H1 (cell line): Measurements from ENCODE around the gene APOBEC3C. TPM values are rescaled to one million over a fixed set of nuclear protein-coding genes. Genes with fewer than 3 reads are reported as not detected.

Experiments used
- CTCF ChIA-PET: fragments of 300-600 bp; sonication (Branson Sonifier 250); formaldehyde crosslinking; loops from one replicate; lab custom pipeline; 2021; ENCODE audit not compliant: partially characterized antibody; lab: Charles Lee
- POLR2A ChIA-PET: fragments of 300-600 bp; sonication (Branson Sonifier 250); formaldehyde crosslinking; loops from one replicate; lab custom pipeline; 2021; ENCODE audit warnings: inconsistent platforms; ENCODE audit not compliant: partially characterized antibody; lab: Charles Lee
- DNase-seq, 2 experiments: peaks; one replicate each; pipeline versions ENCODE4 v3.0.0 to v3.0.0-alpha.2; 2010 to 2022; ENCODE audit warnings: low spot score in 2 of 2, low read depth in 1 of 2, mixed read lengths in 1 of 2
- FAIRE-seq: peaks from 2 replicates; lab custom pipeline; 2011; peaks lifted over from hg19 to GRCh38; lab: Jason Lieb, UNC
- H2AFZ ChIP-seq: 2 replicates; pipeline ENCODE4 v1.8.1; 2012; ENCODE audit warnings: low read length, inconsistent platforms
- H2AK5ac ChIP-seq: 2 replicates; pipeline ENCODE4 v1.6.1; 2013; ENCODE audit warnings: low read depth, low read length
- H2BK120ac ChIP-seq: replicated peaks from 2 replicates; pipeline ENCODE3; 2013; ENCODE audit warnings: low read depth, low read length, inconsistent platforms
- H2BK12ac ChIP-seq: 2 replicates; pipeline ENCODE4 v1.6.1; 2013; ENCODE audit warnings: low read depth, low read length
- H2BK15ac ChIP-seq: 2 replicates; pipeline ENCODE4 v1.6.1; 2013; ENCODE audit warnings: low read length
- H2BK20ac ChIP-seq: 2 replicates; pipeline ENCODE4 v1.6.1; 2013; ENCODE audit warnings: low read length
- H2BK5ac ChIP-seq: 2 replicates; pipeline ENCODE4 v1.6.1; 2013; ENCODE audit warnings: low read depth, low read length
- H3K14ac ChIP-seq: 2 replicates; pipeline ENCODE4 v1.6.1; 2013; ENCODE audit warnings: inconsistent platforms; ENCODE audit not compliant: insufficient read length
- H3K18ac ChIP-seq: 2 replicates; pipeline ENCODE4 v1.6.1; 2013; ENCODE audit warnings: low read length; ENCODE audit errors: extremely low read depth
- H3K23ac ChIP-seq: 2 replicates; pipeline ENCODE4 v1.6.1; 2013; ENCODE audit warnings: inconsistent platforms; ENCODE audit not compliant: insufficient read length
- H3K23me2 ChIP-seq: 2 replicates; pipeline ENCODE4 v1.6.1; 2013; ENCODE audit warnings: low read depth, low read length
- H3K27ac ChIP-seq: 2 replicates; pipeline ENCODE4 v1.6.1; 2011; ENCODE audit warnings: low read depth, low read length, inconsistent platforms
- H3K27me3 ChIP-seq, 4 experiments: replicated peaks in 1 of 4; 1 replicate in 1 of 4; 2 replicates in 3 of 4; pipeline versions ENCODE4 v1.6.1 to v1.8.1; 2011 to 2013; ENCODE audit warnings: low read length in 3 of 4, mild to moderate bottlenecking in 3 of 4, inconsistent platforms in 2 of 4, mixed read lengths in 2 of 4, moderate library complexity in 1 of 4; ENCODE audit not compliant: control insufficient read depth in 3 of 4, insufficient read depth in 3 of 4; ENCODE audit errors: extremely low read depth in 1 of 4
- H3K36me3 ChIP-seq, 4 experiments: 2 replicates each; pipeline versions ENCODE4 v1.6.1 to v1.8.1; 2011 to 2013; ENCODE audit warnings: mild to moderate bottlenecking in 4 of 4, low read length in 3 of 4, moderate library complexity in 2 of 4, control low read depth in 1 of 4, inconsistent platforms in 1 of 4; ENCODE audit not compliant: insufficient read depth in 4 of 4, control insufficient read depth in 2 of 4
- H3K4ac ChIP-seq: replicated peaks from 2 replicates; pipeline ENCODE3; 2013; ENCODE audit warnings: low read length, low read depth, mixed read lengths, inconsistent platforms; ENCODE audit not compliant: insufficient read length
- H3K4me1 ChIP-seq, 4 experiments: replicated peaks in 1 of 4; 1 replicate in 1 of 4; 2 replicates in 3 of 4; pipeline versions ENCODE4 v1.6.1 to v1.8.1; 2011 to 2013; ENCODE audit warnings: low read length in 3 of 4, inconsistent platforms in 2 of 4, mixed read lengths in 1 of 4; ENCODE audit not compliant: insufficient read depth in 4 of 4, control insufficient read depth in 3 of 4
- H3K4me2 ChIP-seq, 2 experiments: 2 replicates each; pipeline versions ENCODE4 v1.6.1 to v1.8.1; 2011 to 2013; ENCODE audit warnings: low read depth in 2 of 2, low read length in 2 of 2, control low read depth in 1 of 2, inconsistent platforms in 1 of 2, mild to moderate bottlenecking in 1 of 2; ENCODE audit not compliant: insufficient read depth in 1 of 2
- H3K4me3 ChIP-seq, 4 experiments: fragments of 200-600, 300-600 bp in 1 of 4; sonication (generic), shearing (Covaris generic), sonication (Bioruptor Twin) in 1 of 4; 2 replicates each; pipeline versions ENCODE4 v1.5.1 to v1.8.1; 2011 to 2016; ENCODE audit warnings: low read length in 4 of 4, low read depth in 3 of 4, control low read depth in 2 of 4, inconsistent platforms in 2 of 4, mild to moderate bottlenecking in 2 of 4, mixed read lengths in 1 of 4, moderate library complexity in 1 of 4; ENCODE audit not compliant: insufficient read depth in 2 of 4; ENCODE audit errors: extremely low read depth in 1 of 4
- H3K56ac ChIP-seq: replicated peaks from 2 replicates; pipeline ENCODE3; 2013; ENCODE audit warnings: low read depth, mild to moderate bottlenecking, mixed read lengths, low read length, inconsistent platforms; ENCODE audit not compliant: insufficient read length
- H3K79me1 ChIP-seq: 2 replicates; pipeline ENCODE4 v1.6.1; 2013; ENCODE audit warnings: low read depth, low read length, control low read depth
- H3K79me2 ChIP-seq, 2 experiments: 2 replicates each; pipeline versions ENCODE4 v1.6.1 to v1.8.1; 2012 to 2013; ENCODE audit warnings: low read length in 2 of 2, mild to moderate bottlenecking in 2 of 2, inconsistent platforms in 1 of 2; ENCODE audit not compliant: insufficient read depth in 2 of 2, control insufficient read depth in 1 of 2
- H3K9ac ChIP-seq, 4 experiments: replicated peaks in 1 of 4; 1 replicate in 1 of 4; 2 replicates in 3 of 4; pipeline versions ENCODE4 v1.6.1 to v1.8.1; 2011 to 2013; ENCODE audit warnings: low read depth in 3 of 4, low read length in 3 of 4, control low read depth in 2 of 4, mild to moderate bottlenecking in 2 of 4, moderate library complexity in 2 of 4, inconsistent platforms in 1 of 4; ENCODE audit errors: extremely low read depth in 1 of 4
- H3K9me3 ChIP-seq, 2 experiments: 2 replicates each; pipeline versions ENCODE4 v1.6.1 to v1.8.1; 2012 to 2013; ENCODE audit warnings: mild to moderate bottlenecking in 2 of 2, moderate library complexity in 2 of 2, control low read depth in 1 of 2, inconsistent platforms in 1 of 2, low read depth in 1 of 2, low read length in 1 of 2, mixed read lengths in 1 of 2; ENCODE audit not compliant: insufficient read depth in 2 of 2
- H4K20me1 ChIP-seq, 2 experiments: replicated peaks in 1 of 2; 2 replicates each; pipeline versions ENCODE3 to v1.8.1; 2011 to 2013; ENCODE audit warnings: inconsistent platforms in 2 of 2, low read length in 2 of 2, mild to moderate bottlenecking in 1 of 2; ENCODE audit not compliant: insufficient read depth in 2 of 2, control insufficient read depth in 1 of 2
- H4K5ac ChIP-seq: 2 replicates; pipeline ENCODE4 v1.6.1; 2013; ENCODE audit warnings: low read length, low read depth, mixed read lengths, inconsistent platforms; ENCODE audit not compliant: insufficient read length
- H4K8ac ChIP-seq: 2 replicates; pipeline ENCODE4 v1.8.0; 2013; ENCODE audit warnings: mild to moderate bottlenecking, moderate library complexity, low read length, inconsistent platforms; ENCODE audit not compliant: insufficient read depth; ENCODE audit errors: extremely low read depth
- H4K91ac ChIP-seq: replicated peaks from 2 replicates; pipeline ENCODE3; 2013; ENCODE audit warnings: low read length, mixed read lengths, inconsistent platforms; ENCODE audit not compliant: insufficient read length
- EGR1 ChIP-seq: IDR thresholded peaks from 2 replicates; pipeline ENCODE4 v1.6.1; 2011; ENCODE audit warnings: low read depth, low read length, borderline replicate concordance
- EP300 ChIP-seq, 2 experiments: IDR thresholded peaks; 1 replicate in 1 of 2; 2 replicates in 1 of 2; pipeline ENCODE4 v1.6.1; 2011 to 2012; ENCODE audit warnings: low read depth in 2 of 2, low read length in 2 of 2, mild to moderate bottlenecking in 2 of 2, borderline replicate concordance in 1 of 2, inconsistent platforms in 1 of 2, moderate library complexity in 1 of 2
- HDAC2 ChIP-seq, 2 experiments: fragments of 300-600 bp in 1 of 2; sonication (generic) in 1 of 2; IDR thresholded peaks; 2 replicates each; pipeline ENCODE4 v1.6.1; 2011 to 2012; ENCODE audit warnings: low read depth in 2 of 2, low read length in 2 of 2, mild to moderate bottlenecking in 2 of 2, moderate library complexity in 2 of 2, borderline replicate concordance in 1 of 2, inconsistent platforms in 1 of 2
- JUND ChIP-seq: IDR thresholded peaks from 2 replicates; pipeline ENCODE4 v1.6.1; 2011; ENCODE audit warnings: mild to moderate bottlenecking, improper control_type of control experiment, low read length
- NRF1 ChIP-seq: IDR thresholded peaks from 2 replicates; pipeline ENCODE4 v1.6.1; 2011; ENCODE audit warnings: mild to moderate bottlenecking, low read depth, low read length, improper control_type of control experiment
- POU5F1 ChIP-seq: IDR thresholded peaks from 2 replicates; pipeline ENCODE4 v1.6.1; 2011; ENCODE audit warnings: low read depth, mild to moderate bottlenecking, low read length, moderate library complexity
- SP2 ChIP-seq: IDR thresholded peaks from 2 replicates; pipeline ENCODE4 v1.6.1; 2012; ENCODE audit warnings: mild to moderate bottlenecking, low read length, inconsistent platforms
- TBP ChIP-seq: IDR thresholded peaks from 2 replicates; pipeline ENCODE4 v1.6.1; 2011; ENCODE audit warnings: low read depth, low read length, improper control_type of control experiment
- WGBS, 2 experiments: shearing (Covaris generic) in 1 of 2; methylation state at CpG; one replicate each; pipeline versions ENCODE4 v1.1.6 to v1.1.7; 2013 to 2015; ENCODE audit warnings: low lambda C conversion rate in 2 of 2, mixed read lengths in 2 of 2, inconsistent platforms in 1 of 2, low coverage in 1 of 2, missing lambda C conversion rate in 1 of 2; ENCODE audit not compliant: insufficient replicate concordance in 2 of 2, insufficient coverage in 1 of 2, insufficient read length in 1 of 2; ENCODE audit errors: extremely low coverage in 1 of 2, missing lambda C conversion rate in 1 of 2; 5-methylcytosine and 5-hydroxymethylcytosine counted together
- polyA plus RNA-seq, 7 experiments: library from polyadenylated mRNA; depleted of rRNA in 3 of 7; stranded (reverse) in 5 of 7; unstranded in 2 of 7; fragments of >200 nt in 5 of 7; fragments of 200-250 nt in 2 of 7; gene quantifications; 1 replicate in 5 of 7; 2 replicates in 1 of 7; 4 replicates in 1 of 7; pipeline versions ENCODE4 v1.2.1 to v1.2.3, GENCODE V29; 2011 to 2013; ENCODE audit warnings: missing spikeins in 2 of 7, mixed read lengths in 2 of 7
- total RNA-seq: library from RNA; stranded (reverse); fragmentation: NEBNext Ultra II Directional; extraction: Animal tissue kit (Norgen Biotek cat#: 25700); gene quantifications from 2 replicates; pipeline ENCODE4 v1.2.1, GENCODE V29; 2021

Gene APOBEC3C
- total and polyA plus RNA-seq, 2 of the 8 experiments (the other 6 are each of a cell fraction or from before 2014, with no cell fraction given) = 20.3 to 23.3 TPM

- CTCF ChIA-PET = interaction anchor here (0.6 to 1.5 kb wide), 7 partner anchors 8 to 232 kb away, joined by 3 to 4 read pairs (median 3); partner anchors contain the start of gene APOBEC3D
- H2AK5ac ChIP-seq = no peak overlapping the region
- H3K36me3 ChIP-seq = no peaks in the 10 kb centered on the region
- no peak overlapping the region for H4K8ac ChIP-seq
- 94% methylated on average over 7 of the region's 7 CpGs; no CpG with 5 or more reads in 1 of the 2 experiments for WGBS, 2 experiments
- H3K18ac ChIP-seq = no peak overlapping the region
- no peak overlapping the region for H3K4ac ChIP-seq
- no peaks in the 10 kb centered on the region for H3K9me3 ChIP-seq
- peaks cover 0 to 10% (median 3%) of the 10 kb centered on the region in 4 experiments; a peak in 5 of 7 replicates for H3K4me1 ChIP-seq
- H3K27ac ChIP-seq = no peak overlapping the region
- H3K79me2 ChIP-seq = no peaks in the 10 kb centered on the region
- POLR2A ChIA-PET = no interaction called here
- H4K5ac ChIP-seq = no peak overlapping the region
- no peak overlapping the region for H3K14ac ChIP-seq
- no peak overlapping the region for H3K9ac ChIP-seq
- H2AFZ ChIP-seq = no peak overlapping the region
- DNase-seq (no peak), FAIRE-seq (no peak)
- H3K27me3 ChIP-seq = no peaks in the 10 kb centered on the region
- H2BK20ac ChIP-seq = no peak overlapping the region
- no peaks in the 10 kb centered on the region for H4K20me1 ChIP-seq
- no peaks in the 10 kb centered on the region for H3K23me2 ChIP-seq
- no peak overlapping the region for H2BK120ac ChIP-seq
- no peak overlapping the region for H3K23ac ChIP-seq
- H3K56ac ChIP-seq = no peak overlapping the region
- no peak for TF ChIP-seq SP2
- no peak for TF ChIP-seq NRF1
- no peak for TF ChIP-seq HDAC2 (IDR thresholded peaks at IDR 0.05; ENCODE audit: borderline replicate concordance in 1 of 2, low read depth in 2 of 2, low read length in 2 of 2)
- TF ChIP-seq JUND = no peak
- no peak for TF ChIP-seq EGR1
- TF ChIP-seq EP300 (IDR thresholded peaks at IDR 0.05; ENCODE audit: borderline replicate concordance in 1 of 2, low read depth in 2 of 2, low read length in 2 of 2) = no peak
- TF ChIP-seq POU5F1 = no peak
- no peak for TF ChIP-seq TBP
- H2BK5ac ChIP-seq = no peak overlapping the region
- peak overlapping the region; percentile 74 for H4K91ac ChIP-seq
- H3K4me3 ChIP-seq = no peak overlapping the region
- H3K79me1 ChIP-seq = no peaks in the 10 kb centered on the region
- H2BK15ac ChIP-seq = no peak overlapping the region
- H2BK12ac ChIP-seq = peak overlapping the region; percentile 50; the same call in 1 of the 2 replicates
- no peak overlapping the region for H3K4me2 ChIP-seq
These were observed 47.1 kb upstream of the APOBEC3C start for GRCh38 chr22:38966942-38967341.
